ENCODE results near the gene IKZF3.
A peak's percentile ranks its signal among the peaks of the same experiment; 100 is the strongest.
"Not testable (repeated sequence)": the region's sequence is repeated elsewhere in the genome, so short reads cannot be mapped to it uniquely, and the experiment has no call there.

IKZF3 gene

GRCh38 chr17:39737760-39738567 is 126.1 kb downstream of the IKZF3 start, which contains the start of gene GRB7:
Gene GRB7 (plus strand): TSS chr17:39737938. CDS start chr17:39742302, 4,364 bp downstream.
- peak; percentile 72 for DNase-seq

- DNase-seq = no peak
Observed at GRCh38 chr17:39737206-39737759, 126.8 kb downstream of the IKZF3 start.

- DNase-seq = no peak
Observed at GRCh38 chr17:39736319-39737165, 127.6 kb downstream of the IKZF3 start.

- DNase-seq = no peak
Observed at GRCh38 chr17:39735882-39736281, 128.2 kb downstream of the IKZF3 start.

- DNase-seq = no peak
Observed at GRCh38 chr17:39732586-39732985, 131.5 kb downstream of the IKZF3 start.

- DNase-seq = peak; percentile 89
Observed at GRCh38 chr17:39730095-39730921, 133.8 kb downstream of the IKZF3 start, which contains the start of gene MIEN1. Gene MIEN1 (minus strand): TSS chr17:39730532. CDS start chr17:39730495, 37 bp downstream.

- no peak for DNase-seq
Observed at GRCh38 chr17:39729280-39729851, 134.7 kb downstream of the IKZF3 start.

GRCh38 chr17:39727556-39727955 is 136.6 kb downstream of the IKZF3 start:
- no peak for DNase-seq

- no peak for DNase-seq
Observed at GRCh38 chr17:39726617-39727016, 137.5 kb downstream of the IKZF3 start.

GRCh38 chr17:39725923-39726322 is 138.2 kb downstream of the IKZF3 start:
- DNase-seq = not testable (repeated sequence)

- no peak for DNase-seq
Observed at GRCh38 chr17:39724731-39725130, 139.4 kb downstream of the IKZF3 start.

- DNase-seq = no peak
Observed at GRCh38 chr17:39722965-39723848, 140.9 kb downstream of the IKZF3 start.

GRCh38 chr17:39722104-39722503 is 142.0 kb downstream of the IKZF3 start:
- DNase-seq = no peak

GRCh38 chr17:39719563-39720355 is 144.4 kb downstream of the IKZF3 start:
- no peak for DNase-seq

- DNase-seq = no peak
Observed at GRCh38 chr17:39717660-39718059, 146.5 kb downstream of the IKZF3 start.

GRCh38 chr17:39716879-39717536 is 147.1 kb downstream of the IKZF3 start:
- no peak for DNase-seq

- no peak for DNase-seq
Observed at GRCh38 chr17:39716073-39716818, 147.9 kb downstream of the IKZF3 start.

- no peak for DNase-seq
Observed at GRCh38 chr17:39715375-39716072, 148.6 kb downstream of the IKZF3 start.

Data from NCI-H1436 (cell line).